ENCODE results near the gene ZNF845.
"Not testable (repeated sequence)": the region's sequence is repeated elsewhere in the genome, so short reads cannot be mapped to it uniquely, and the experiment has no call there.

ZNF845 gene

DNA sequence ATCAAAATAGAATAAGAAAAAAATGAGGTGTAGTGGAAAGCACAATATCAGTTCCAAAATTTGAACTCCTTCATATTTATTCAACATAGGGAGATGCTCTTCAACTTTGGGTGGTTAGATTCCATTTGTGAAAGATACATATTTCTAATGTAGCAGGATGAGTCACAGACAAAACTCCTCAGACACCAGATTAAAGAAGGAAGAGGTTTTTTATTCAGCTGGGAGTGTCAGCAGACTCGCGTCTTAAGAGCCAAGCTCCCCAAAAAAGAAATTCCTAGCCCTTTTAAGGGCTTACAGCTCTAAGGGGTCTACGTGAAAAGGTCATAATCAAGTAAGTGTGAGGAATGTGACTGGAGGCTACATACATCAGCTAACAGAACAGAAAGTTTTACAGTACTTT lies 54.6 kb downstream of the ZNF845 start:
- DNase-seq, result no peak

DNA sequence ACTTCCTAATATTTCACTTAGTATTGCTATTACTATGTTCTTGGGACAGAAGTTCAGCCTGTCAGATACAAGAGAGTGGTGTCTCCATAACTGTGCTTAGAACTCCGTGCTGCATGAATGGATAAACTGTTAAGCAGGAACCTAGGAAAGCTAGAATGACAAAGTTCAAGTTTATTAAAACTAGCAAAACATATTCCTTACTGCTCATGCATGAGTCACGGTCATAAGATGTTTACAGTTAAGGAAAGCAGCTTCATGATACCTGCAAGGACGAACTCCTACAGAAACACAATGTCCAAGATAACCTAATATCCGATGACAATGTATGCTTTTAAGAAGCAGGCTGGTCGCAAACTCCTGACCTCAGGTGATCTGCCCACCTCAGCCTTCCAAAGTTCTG lies 55.4 kb downstream of the ZNF845 start:
- DNase-seq, result no peak

DNA sequence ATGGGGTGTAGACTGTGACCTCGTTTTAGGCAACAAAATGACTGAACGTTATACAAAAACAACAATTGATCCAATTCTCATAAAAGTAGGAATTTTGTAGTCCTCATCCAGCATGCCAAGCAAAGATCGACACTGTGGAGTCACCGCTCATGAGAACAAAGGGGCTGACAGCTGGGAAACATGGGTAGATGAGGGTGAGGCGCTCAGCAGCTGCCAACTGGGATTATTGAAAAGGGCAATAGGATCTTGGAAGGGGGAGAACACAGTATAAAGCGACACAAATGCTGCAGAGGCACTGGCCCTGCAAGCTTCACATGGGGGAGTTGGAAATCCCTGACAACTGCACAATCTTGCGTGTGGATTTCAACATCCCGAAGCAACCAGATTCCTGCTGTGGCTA lies 56.0 kb downstream of the ZNF845 start:
- DNase-seq, result no peak

DNA sequence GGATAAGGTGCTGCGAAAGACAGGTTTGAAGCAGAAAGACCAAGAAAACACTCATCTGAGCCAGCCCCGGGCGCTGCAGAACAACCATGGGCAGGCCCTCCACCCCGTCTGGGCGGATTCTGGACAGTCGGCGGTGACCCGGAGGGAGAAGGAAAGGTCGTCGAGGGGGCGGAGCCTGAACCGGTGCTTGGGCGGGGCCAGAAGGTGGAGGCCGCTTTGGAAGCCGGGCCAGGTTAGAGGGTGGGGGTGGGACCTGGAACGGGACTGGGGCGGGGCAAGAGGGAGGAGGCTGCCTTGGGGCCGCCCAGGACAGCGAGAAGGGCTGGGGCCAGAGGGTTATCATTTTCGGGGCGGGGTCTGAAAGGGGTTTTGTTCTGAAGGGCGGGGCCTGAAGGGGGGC lies 56.4 kb downstream of the ZNF845 start:
- no peak for DNase-seq

DNA sequence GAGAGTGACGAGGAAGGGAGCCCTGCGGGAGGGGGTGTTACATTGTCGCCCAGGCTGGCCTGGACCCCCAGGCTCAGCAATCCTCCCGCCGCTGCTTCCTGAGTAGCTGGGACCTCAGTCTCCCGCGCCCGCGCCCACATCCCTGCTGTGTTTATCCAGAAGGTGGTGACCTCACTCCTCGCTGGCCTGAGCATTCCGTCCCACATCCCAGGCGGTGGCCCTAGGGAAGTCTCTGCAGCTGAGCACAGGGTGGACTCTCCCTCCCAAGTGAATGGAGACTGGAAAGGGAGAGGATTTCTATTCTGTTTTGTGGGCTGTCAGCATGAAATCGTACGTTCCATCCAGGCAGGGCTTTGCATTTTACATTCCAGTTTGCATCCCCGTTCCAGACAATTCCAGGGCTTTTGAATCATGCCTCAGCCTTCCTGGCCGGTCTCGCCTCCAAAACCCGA lies 61.0 kb downstream of the ZNF845 start:
- no peak for DNase-seq

DNA sequence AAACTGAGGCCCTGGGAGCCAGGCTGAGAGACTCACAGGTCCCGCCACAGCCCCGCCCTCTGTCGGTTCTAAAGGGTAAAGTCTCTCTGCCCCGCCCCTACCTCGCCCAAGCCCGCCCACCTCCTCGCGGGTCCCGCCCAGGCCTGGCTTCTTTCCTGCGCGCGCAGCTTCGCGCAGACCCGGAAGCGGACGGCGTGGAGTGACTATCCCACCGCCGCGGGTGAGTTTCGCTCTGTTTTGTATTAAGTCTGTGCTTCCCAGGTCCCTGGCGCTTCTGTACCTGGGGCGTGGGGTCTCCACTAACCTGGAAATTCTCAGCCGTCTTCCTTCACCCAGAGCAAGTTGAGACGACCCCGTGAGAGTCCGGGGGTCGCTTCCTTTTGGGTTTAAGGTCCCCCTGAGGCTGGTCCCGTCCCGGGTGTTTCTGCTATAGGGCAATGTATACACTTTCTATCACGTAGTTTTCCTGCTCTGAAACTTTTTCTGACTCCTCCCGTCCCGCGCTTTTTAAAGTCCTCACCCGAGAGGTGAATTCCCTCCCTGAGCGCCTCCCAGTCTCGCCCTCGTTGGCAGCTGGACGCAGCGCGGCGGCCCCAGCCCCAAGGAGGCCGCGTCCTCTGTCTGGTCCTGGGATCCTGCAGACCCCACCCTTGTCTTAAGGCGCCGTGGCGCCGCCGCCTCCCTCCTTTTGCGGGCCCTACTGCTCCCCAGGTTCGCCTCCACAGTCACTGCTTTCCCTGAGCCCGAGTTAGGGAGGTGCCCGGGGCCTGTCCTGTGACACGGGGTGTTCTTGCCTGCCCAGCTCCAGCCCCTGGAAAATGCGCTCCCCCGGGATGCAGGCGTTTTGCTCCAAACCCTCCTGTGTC lies 61.7 kb downstream of the ZNF845 start, which contains the start of gene ZNF765:
ZNF765 (plus strand) TSS at position 176 of the 866 bp plus-strand sequence. CDS start 2,867 bp downstream, outside the sequence.
- peak; percentile 99 for DNase-seq

DNA sequence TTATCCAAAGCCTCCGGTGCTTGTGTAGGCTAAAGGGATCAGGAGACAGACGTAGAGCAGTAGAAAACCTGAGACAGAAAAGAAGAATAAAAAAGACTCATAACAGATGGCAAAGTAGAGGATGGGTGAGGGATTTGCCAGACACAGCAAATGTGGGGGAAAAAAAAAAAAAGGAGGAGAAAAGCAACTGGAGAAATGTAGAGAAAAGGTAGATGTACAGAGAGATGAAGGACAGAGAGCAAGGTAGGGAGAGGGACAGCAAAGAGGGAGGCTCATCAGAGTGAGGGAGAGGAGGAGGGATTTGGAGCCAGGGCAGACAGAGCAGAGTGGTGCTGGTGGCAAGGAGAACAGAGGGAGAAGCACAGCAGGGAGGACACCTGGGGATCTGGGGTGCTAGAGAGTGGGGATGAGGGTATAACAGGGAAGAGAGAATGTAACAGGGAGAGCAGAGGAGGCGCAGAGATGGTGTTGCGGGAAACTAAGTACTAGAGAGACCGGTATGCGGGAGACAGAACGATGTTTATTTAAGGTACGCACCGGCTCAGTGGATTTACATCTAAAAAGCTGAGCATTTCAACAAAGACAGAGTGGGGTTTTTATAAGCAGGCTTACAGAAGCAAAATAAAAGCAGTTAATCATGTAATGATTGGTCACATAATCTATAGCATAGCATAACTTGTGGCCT lies 62.4 kb downstream of the ZNF845 start:
- peak; percentile 47 for DNase-seq

DNA sequence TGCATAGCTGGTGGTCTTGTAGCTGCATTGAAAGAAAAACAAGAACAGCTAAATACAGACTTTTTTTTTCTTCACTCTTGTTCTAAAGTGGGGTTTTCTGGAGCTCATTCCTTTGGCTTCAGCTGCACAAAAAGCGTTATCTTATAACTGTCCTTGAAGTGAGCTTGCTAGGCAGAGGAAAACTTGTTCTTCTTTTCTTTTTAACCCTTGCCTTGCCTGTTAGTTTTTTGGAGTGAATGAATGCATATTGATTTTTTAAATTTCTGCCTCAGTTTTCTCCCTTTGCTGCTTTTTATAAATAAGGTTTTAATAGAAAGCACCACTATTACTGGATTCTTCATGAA lies 62.9 kb downstream of the ZNF845 start:
- DNase-seq, result no peak

DNA sequence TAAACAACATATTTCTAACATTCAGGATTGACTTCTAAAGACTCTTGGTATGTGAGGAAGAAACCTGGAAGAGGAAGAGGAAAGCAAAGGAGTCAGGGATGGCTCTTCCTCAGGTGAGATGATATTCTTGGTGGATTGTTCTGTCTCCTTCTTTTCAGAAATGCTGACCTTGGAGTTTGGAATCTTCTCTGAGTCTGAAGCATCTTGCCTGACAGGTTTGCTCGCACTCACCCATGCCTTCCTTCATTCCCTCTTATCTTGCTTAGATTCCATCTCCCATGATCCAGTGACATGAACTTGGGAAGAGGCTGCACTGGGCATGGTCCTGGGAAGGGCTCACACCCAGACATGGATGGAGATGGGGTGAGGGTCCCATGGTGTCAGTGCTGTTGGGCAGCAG lies 64.4 kb downstream of the ZNF845 start:
- DNase-seq, result not testable (repeated sequence)

Measured in NCI-H2227 treated with DMSO at 0.1 percent for 48 hours (cell line).